GM23338 (cell line): ENCODE measurements around the gene FOXK2. TPM values are rescaled to one million over a fixed set of nuclear protein-coding genes. Genes with fewer than 3 reads are reported as not detected.

Experiments
- ATAC-seq: fragments of 200-7000 bp; cut with Tn5 transposase; 3 replicates; pipeline ENCODE4 v1.9.1; 2020
- DNase-seq: peaks from one replicate; pipeline ENCODE4 v3.0.0-alpha.2; 2015; ENCODE audit warnings: low spot score
- H2AFZ ChIP-seq: fragments of 200-600 bp; sonication (generic); 2 replicates; pipeline ENCODE4 v1.8.0; 2016; ENCODE audit warnings: antibody characterized with exemption, mild to moderate bottlenecking, moderate library complexity
- H3F3A ChIP-seq: fragments of 200-600 bp; sonication (generic); replicated peaks from 2 replicates; pipeline ENCODE4 v1.8.0; 2017; ENCODE audit warnings: antibody characterized with exemption, mixed run types, low read depth
- H3K27ac ChIP-seq: fragments of 200-600 bp; sonication (generic); 2 replicates; pipeline ENCODE4 v1.6.1; 2016; ENCODE audit warnings: low read depth
- H3K27me3 ChIP-seq: fragments of 200-600 bp; sonication (generic); 2 replicates; pipeline ENCODE4 v1.8.0; 2016; ENCODE audit warnings: mild to moderate bottlenecking, mixed run types, moderate library complexity; ENCODE audit not compliant: insufficient read depth
- H3K36me3 ChIP-seq: fragments of 200-600 bp; sonication (generic); 2 replicates; pipeline ENCODE4 v1.8.0; 2016; ENCODE audit warnings: mild to moderate bottlenecking; ENCODE audit not compliant: insufficient read depth
- H3K4me1 ChIP-seq: fragments of 200-600 bp; sonication (generic); 2 replicates; pipeline ENCODE4 v1.8.0; 2016; ENCODE audit warnings: mild to moderate bottlenecking, moderate library complexity; ENCODE audit not compliant: insufficient read depth
- H3K4me2 ChIP-seq: fragments of 200-600 bp; sonication (generic); 2 replicates; pipeline ENCODE4 v1.7.1; 2017; ENCODE audit warnings: mixed run types
- H3K4me3 ChIP-seq: fragments of 200-600 bp; sonication (generic); 2 replicates; pipeline ENCODE4 v1.6.1; 2016; ENCODE audit warnings: mixed run types
- H3K79me2 ChIP-seq: fragments of 200-600 bp; sonication (generic); replicated peaks from 2 replicates; pipeline ENCODE4 v1.8.0; 2017; ENCODE audit warnings: mild to moderate bottlenecking; ENCODE audit not compliant: insufficient read depth
- H3K9me2 ChIP-seq: fragments of 200-600 bp; sonication (generic); 2 replicates; pipeline ENCODE4 v1.8.0; 2017; ENCODE audit not compliant: insufficient read depth
- H4K20me1 ChIP-seq: fragments of 200-600 bp; sonication (generic); replicated peaks from 2 replicates; pipeline ENCODE4 v1.8.0; 2017; ENCODE audit warnings: mild to moderate bottlenecking; ENCODE audit not compliant: insufficient read depth
- H3K27ac Mint-ChIP-seq: 2 replicates; pipeline ENCODE4 v1.8.0; 2020; ENCODE audit warnings: inconsistent platforms, mild to moderate bottlenecking, moderate library complexity, mixed read lengths
- H3K27me3 Mint-ChIP-seq: 3 replicates; pipeline ENCODE4 v1.8.0; 2022; ENCODE audit warnings: low read depth, mild to moderate bottlenecking, moderate library complexity, mixed read lengths, inconsistent platforms; ENCODE audit not compliant: insufficient read depth, poor library complexity
- H3K36me3 Mint-ChIP-seq: 3 replicates; pipeline ENCODE4 v1.8.0; 2021; ENCODE audit warnings: low read depth, mild to moderate bottlenecking, inconsistent platforms, moderate library complexity, mixed read lengths
- H3K4me1 Mint-ChIP-seq: 3 replicates; pipeline ENCODE4 v1.8.0; 2020; ENCODE audit warnings: mild to moderate bottlenecking, inconsistent platforms, mixed read lengths
- H3K4me3 Mint-ChIP-seq: 3 replicates; pipeline ENCODE4 v1.8.0; 2021; ENCODE audit warnings: moderate library complexity, mild to moderate bottlenecking, inconsistent platforms, mixed read lengths
- H3K9me3 Mint-ChIP-seq: 3 replicates; pipeline ENCODE4 v1.8.0; 2020; ENCODE audit warnings: moderate library complexity, mild to moderate bottlenecking, inconsistent platforms, mixed read lengths
- CREB1 ChIP-seq: fragments of 250-450 bp; sonication (Bioruptor Pico); IDR thresholded peaks from 2 replicates; pipeline ENCODE4 v1.5.0; 2020; ENCODE audit warnings: low read depth, mild to moderate bottlenecking, moderate library complexity
- CTCF ChIP-seq, 2 experiments: fragments of 200-600 bp in 1 of 2; sonication (generic) in 1 of 2; conservative IDR thresholded peaks; 2 replicates each; pipeline versions ENCODE4 v1.5.1 to v1.6.1; 2016 to 2017; ENCODE audit warnings: antibody characterized with exemption in 2 of 2, low read depth in 2 of 2, mild to moderate bottlenecking in 2 of 2, moderate library complexity in 1 of 2
- ETS1 ChIP-seq: IDR thresholded peaks from 2 replicates; pipeline ENCODE4 v1.6.1; 2016; ENCODE audit warnings: antibody characterized with exemption
- EZH2 ChIP-seq: fragments of 200-600 bp; sonication (generic); IDR thresholded peaks from one replicate; pipeline ENCODE4 v1.8.0; 2017; ENCODE audit warnings: antibody characterized with exemption, mild to moderate bottlenecking, low read depth; ENCODE audit not compliant: unreplicated experiment
- EZH2phosphoT487 ChIP-seq: fragments of 200-600 bp; sonication (generic); IDR thresholded peaks from one replicate; pipeline ENCODE4 v1.8.1; 2018; ENCODE audit warnings: antibody characterized with exemption; ENCODE audit not compliant: unreplicated experiment
- JUNB ChIP-seq: IDR thresholded peaks from one replicate; pipeline ENCODE4 v1.6.1; 2016; ENCODE audit warnings: antibody characterized with exemption; ENCODE audit not compliant: unreplicated experiment
- NANOG ChIP-seq: IDR thresholded peaks from 2 replicates; pipeline ENCODE4 v1.6.1; 2016; ENCODE audit warnings: antibody characterized with exemption, borderline replicate concordance
- POLR2AphosphoS5 ChIP-seq: IDR thresholded peaks from 2 replicates; pipeline ENCODE4 v1.6.1; 2016; ENCODE audit warnings: antibody characterized with exemption, low read depth
- REST ChIP-seq: IDR thresholded peaks from one replicate; pipeline ENCODE4 v1.6.1; 2018; ENCODE audit warnings: antibody characterized with exemption; ENCODE audit not compliant: unreplicated experiment
- STAT1 ChIP-seq: IDR thresholded peaks from one replicate; pipeline ENCODE4 v1.6.1; 2016; ENCODE audit warnings: antibody characterized with exemption; ENCODE audit not compliant: unreplicated experiment
- ZNF114 ChIP-seq: fragments of 250-450 bp; sonication (Bioruptor Pico); IDR thresholded peaks from 2 replicates; pipeline ENCODE4 v1.5.0; 2020; ENCODE audit warnings: mild to moderate bottlenecking, moderate library complexity
- ZNF331 ChIP-seq: fragments of 250-450 bp; sonication (Bioruptor Pico); IDR thresholded peaks from 2 replicates; pipeline ENCODE4 v1.5.0; 2020; ENCODE audit warnings: low read depth, mild to moderate bottlenecking, moderate library complexity
- polyA plus RNA-seq: library from polyadenylated mRNA; unstranded; fragments of >200 nt; fragmentation: Nextera tagmentation; extraction: Ambion mirVana; gene quantifications from 2 replicates; pipeline ENCODE4 v1.2.1, GENCODE V29; 2016
- total RNA-seq: library from RNA; depleted of rRNA; stranded (reverse); fragments of >200 nt; shearing (Covaris generic); gene quantifications from 2 replicates; pipeline ENCODE4 v1.2.3, GENCODE V29; 2014

Gene FOXK2
- total and polyA plus RNA-seq, 2 experiments from 2014 or later: 12.3 to 66.0 TPM

GRCh38 chr17:82596837-82597672 lies 77.5 kb downstream of the FOXK2 start (continued):
- no peak for TF ChIP-seq POLR2AphosphoS5
- TF ChIP-seq CREB1 (CRISPR knock-in tag): no peak
- TF ChIP-seq ZNF331: no peak
- TF ChIP-seq REST: no peak
- no peak for TF ChIP-seq JUNB
- no peak for TF ChIP-seq NANOG
- no peak for TF ChIP-seq ZNF114
- no peak for TF ChIP-seq EZH2

GRCh38 chr17:82598256-82599119 lies 79.0 kb downstream of the FOXK2 start:
- Histone ChIP-seq H3K4me3 (no peak overlapping the region), H3K9me2 (no peaks in the 10 kb centered on the region), H4K20me1 (peaks cover 6% of the 10 kb centered on the region; the same call in 1 of the 2 replicates), H3K27me3 (no peaks in the 10 kb centered on the region), H3K4me1 (no peaks in the 10 kb centered on the region), H2AFZ (no peak overlapping the region), H3K27ac (no peak overlapping the region), H3K79me2 (peaks cover 29% of the 10 kb centered on the region), H3K36me3 (peaks cover 32% of the 10 kb centered on the region), H3K4me2 (no peak overlapping the region), H3F3A (peaks cover 5% of the 10 kb centered on the region; the same call in 1 of the 2 replicates)
- Mint-ChIP-seq H3K4me1 (peaks cover 9% of the 10 kb centered on the region), H3K4me3 (no peak overlapping the region), H3K9me3 (no peaks in the 10 kb centered on the region), H3K27me3 (peaks cover 19% of the 10 kb centered on the region), H3K27ac (no peak overlapping the region), H3K36me3 (peaks cover 70% of the 10 kb centered on the region)
- DNase-seq (no peak), ATAC-seq (no peak)
- TF ChIP-seq ZNF331 (no peak), ZNF114 (no peak), REST (no peak), CTCF (conservative IDR thresholded peaks at IDR 0.05; ENCODE audit: low read depth in 2 of 2) (no peak), POLR2AphosphoS5 (no peak), STAT1 (no peak), EZH2phosphoT487 (no peak), NANOG (no peak), ETS1 (no peak), JUNB (no peak), CREB1 (CRISPR knock-in tag) (no peak)
